HG02981 (cell line): ENCODE results near the gene PDLIM7.

Source experiments
- ATAC-seq: cut with Tn5 transposase; IDR thresholded peaks from one replicate; pipeline ENCODE4 v1.9.1; 2021; ENCODE audit warnings: mild to moderate bottlenecking, moderate library complexity; ENCODE audit not compliant: unreplicated experiment

The PDLIM7 gene

GRCh38 chr5:177446200-177447065 is 51.0 kb downstream of the PDLIM7 start, which contains the start of gene PRR7:
TSS of gene PRR7 (plus strand) at chr5:177446814. CDS start at chr5:177455068, 8,254 bp downstream.
- peak; percentile 51 for ATAC-seq

DNA sequence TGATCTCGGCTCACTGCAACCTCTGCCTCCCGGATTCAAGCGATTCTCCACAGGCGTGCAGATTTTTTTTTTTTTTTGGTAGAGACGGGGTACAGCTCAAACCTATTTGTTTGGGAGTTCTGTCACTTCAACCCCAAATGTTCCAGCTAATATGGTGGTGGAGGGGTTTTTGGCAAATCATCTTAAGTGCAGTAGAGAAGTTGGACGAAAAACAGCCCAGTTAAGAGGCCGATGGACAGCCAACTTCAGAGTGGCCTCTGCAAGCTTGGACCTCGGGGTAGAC is 51.5 kb downstream of the PDLIM7 start:
- no peak for ATAC-seq

- no peak for ATAC-seq
Observed at GRCh38 chr5:177445052-177445916, 52.1 kb downstream of the PDLIM7 start.

DNA sequence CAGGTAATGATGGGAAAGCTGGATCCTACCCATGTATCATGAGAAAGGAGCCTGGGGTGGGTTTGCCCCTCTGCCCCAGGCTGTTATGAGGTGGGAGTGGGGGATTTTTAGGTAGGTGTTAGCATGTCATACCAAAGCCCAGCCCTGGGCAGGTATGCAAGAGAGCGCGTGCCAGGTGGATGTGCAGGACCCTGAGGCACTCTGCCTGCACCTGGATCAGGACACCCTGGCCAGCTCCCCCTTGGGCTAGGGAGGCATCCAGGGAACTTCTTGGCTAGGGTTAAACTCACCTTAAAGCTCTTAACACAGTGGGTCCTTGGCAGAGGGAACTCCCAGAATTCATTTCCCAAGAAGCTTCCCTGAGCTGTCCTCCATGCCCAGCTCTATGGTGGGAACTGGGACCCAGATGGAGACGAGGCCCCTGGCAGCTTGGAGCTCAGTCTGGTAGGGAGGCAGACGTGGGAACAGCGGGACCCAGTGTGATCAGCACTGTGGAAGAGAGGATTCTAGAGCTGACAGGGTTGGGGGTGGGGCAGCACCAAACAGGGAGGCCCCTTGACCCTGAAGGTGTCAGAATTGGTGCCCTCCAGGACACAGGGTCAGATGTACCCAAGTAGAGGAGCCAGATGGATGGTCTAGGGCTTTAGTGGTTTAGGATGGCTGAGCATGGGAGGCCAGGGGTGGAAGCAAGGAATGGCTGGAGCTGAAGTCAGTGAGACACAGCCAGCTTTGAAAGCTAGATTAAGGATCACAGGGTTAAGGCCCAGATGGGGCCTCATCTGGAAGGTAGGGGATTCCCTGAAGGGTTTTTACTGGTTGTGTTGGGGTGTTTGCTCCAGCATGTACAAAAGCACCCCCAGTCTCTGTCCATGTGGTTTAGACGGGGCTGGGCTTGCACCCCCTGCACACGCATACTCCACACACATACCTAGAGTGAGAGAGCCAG is 53.0 kb downstream of the PDLIM7 start:
- no peak for ATAC-seq

- no peak for ATAC-seq
Observed at GRCh38 chr5:177443144-177443983, 54.0 kb downstream of the PDLIM7 start.

DNA sequence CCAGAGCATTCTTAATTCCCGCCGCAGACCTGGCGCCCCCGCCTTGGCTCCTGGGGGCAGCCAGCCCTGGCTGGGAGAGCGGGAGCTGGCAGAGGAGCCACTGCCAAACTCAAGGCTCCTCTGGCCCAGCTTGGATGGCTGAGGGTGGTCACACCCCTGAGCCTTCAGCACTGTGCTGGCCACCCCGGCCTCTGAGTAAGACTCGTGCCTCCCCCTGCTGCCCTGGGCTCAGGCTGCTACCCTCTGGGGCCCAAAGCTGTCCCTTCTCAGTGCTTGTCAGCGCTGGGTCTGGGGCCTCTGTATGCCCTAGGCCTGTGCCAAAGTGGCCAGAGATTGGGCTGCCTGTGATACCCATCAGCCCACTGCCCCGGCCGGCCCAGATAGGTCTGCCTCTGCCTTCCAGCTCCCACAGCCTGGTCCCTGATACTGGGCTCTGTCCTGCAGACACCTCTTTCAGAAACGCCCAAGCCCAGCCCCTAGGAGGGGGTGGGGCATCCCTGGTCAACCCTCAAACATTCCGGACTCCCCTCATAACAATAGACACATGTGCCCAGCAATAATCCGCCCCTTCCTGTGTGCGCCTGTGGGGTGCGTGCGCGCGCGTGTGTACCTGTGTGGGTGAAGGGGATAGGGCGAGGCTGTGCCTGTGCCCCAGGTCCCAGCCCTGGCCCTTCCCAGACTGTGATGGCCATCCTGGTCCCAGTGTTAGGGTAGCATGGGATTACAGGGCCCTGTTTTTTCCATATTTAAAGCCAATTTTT is 55.2 kb downstream of the PDLIM7 start:
- ATAC-seq = no peak

- ATAC-seq = no peak
Observed at GRCh38 chr5:177440990-177441780, 56.2 kb downstream of the PDLIM7 start.

DNA sequence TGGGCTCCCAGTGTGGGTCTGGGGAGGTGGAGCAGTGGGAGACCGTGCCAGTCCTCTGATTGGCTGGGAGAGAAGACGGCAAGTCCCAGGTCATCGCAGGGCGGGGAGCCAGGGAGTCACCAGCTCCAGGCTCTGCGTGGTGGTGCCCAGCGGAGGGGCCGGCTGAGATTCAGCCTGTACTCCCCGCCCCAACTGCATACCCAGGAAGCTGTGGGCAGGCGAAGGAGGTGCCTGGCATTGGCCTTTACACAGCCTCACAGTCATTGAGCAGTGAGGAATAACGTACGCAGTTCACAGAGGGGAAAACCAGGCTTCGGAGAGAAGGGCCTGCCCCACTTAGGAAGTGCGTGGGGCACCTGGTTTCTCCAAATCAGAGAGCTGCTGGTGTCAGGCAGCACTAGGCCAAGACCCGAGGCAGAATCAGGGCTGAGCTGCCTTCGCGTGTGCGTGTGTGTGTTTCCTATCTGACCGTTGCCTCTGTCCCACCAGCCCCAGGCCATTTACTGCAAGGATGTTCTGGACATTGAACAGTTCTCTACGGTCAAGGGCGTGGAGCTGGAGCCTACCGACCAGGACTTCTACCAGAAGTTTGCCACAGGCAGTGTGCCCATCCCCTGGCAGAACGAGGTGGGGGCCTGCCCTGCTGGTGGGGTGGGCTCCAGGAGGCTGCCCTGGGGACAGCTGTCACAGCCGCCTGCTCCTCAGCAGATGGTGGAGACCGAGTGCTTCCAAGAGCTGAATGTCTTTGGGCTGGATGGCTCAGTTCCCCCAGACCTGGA is 57.0 kb downstream of the PDLIM7 start:
- ATAC-seq = no peak

DNA sequence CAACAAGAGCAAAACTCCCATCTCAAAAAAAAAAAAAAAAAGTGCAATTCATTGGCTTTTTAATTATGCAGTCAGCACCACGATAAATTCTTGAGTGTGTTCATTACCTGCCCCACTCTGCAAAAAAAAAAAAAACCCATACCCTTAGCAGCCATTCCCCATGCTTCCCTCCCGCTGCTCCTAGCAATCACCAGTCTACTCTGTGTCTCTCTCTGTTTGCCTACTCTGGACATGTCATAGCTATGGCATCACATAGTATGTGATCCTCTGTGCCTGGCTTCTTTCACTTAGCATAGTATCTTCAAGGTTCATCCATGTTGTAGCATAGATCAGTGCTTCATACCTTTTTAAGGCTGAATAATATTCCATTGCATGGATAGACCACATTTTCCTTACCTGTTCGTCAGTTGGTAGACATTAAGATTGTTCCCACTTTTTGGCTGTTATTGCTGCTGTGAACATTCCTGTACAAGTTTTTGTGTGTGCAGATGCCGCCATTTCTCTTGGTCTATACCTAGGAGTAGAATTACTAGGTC is 57.8 kb downstream of the PDLIM7 start:
- no peak for ATAC-seq

- ATAC-seq = no peak
Observed at GRCh38 chr5:177438468-177438867, 58.9 kb downstream of the PDLIM7 start.

DNA sequence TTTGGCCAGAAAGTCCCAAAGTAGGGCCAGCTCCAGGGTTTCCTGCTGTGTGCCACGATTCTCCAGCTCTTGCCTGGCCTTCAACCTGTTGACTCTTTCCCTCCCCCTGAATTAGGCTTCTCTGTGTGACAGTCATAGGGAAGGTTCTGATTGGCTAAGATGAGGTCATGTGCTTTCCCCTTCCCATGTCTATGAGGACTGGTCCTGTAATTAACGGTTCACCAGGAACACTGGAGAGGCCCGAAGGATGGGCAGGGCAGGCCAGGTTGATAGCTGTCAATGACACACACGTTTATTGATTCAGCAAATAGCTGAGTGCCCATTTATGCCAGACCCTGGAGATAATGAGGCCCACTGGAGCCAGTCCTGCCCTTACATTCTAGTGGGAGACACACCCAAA is 59.8 kb downstream of the PDLIM7 start:
- ATAC-seq = no peak

- no peak for ATAC-seq
Observed at GRCh38 chr5:177435847-177436536, 61.4 kb downstream of the PDLIM7 start.

DNA sequence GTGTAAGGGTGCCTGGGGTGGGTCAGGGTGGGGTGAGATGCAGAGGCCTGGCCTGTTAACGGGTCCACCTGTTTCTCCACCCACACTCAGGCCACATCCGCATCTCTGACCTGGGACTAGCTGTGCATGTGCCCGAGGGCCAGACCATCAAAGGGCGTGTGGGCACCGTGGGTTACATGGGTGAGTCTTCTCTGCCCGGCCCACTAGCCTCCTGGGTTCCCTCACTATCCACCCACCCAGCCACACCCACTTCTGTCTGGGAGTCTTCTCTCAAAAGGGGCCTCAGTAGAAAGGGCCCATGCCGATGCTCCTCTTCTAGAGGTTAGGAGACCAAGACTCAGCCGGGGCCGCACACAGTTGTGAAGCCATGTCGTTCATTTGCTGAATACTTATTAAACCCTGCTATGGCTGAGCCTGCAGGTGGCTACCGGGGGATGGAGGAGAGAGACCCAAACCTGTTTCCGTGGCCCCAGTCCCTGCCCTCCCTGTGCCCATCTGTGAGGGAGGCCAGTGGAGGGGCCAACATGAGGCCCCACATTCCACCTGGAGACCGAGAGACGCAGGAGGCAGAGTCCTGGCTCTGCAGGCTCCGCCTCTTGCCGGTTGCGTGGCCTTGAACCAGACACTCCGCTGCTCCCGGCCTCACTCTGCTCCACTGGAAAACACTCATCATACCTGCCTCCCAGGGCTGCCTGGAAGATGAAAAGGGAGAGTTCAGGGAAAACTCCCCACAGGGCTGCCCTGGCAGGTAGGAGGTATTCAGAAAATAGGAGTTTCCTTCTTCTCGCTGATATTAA is 62.3 kb downstream of the PDLIM7 start:
- ATAC-seq = no peak

DNA sequence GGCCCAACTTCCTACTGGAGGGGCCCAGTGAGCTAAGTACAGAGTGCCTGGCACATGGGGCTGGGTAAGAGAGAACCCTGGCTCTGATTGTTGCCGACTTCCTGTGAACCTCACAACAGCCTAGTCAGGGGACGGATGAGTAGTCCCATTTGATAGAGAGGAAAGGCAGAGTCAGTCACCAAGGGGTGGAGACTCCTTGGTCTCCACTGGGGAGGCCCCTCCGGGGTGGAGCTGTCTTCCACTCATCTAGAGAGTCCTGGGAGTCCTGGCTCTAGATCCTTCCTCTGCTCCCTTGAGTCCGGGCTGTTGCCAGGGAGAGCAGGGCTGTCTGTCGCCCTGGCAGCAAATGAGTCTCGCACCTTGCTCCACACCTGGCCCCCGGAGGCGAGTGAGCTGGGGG is 63.0 kb downstream of the PDLIM7 start:
- no peak for ATAC-seq

GRCh38 chr5:177433658-177434217 is 63.7 kb downstream of the PDLIM7 start:
- no peak for ATAC-seq
